Endothelial cell of umbilical vein (primary cell): Measurements from ENCODE around the gene RABGGTA. TPM values are rescaled to one million over a fixed set of nuclear protein-coding genes. Genes with fewer than 3 reads are reported as not detected.

ENCODE experiments used
- BruUV-seq: library from RNA; stranded (reverse); fragments of 400-500 nt; replicated peaks from 2 replicates; lab custom pipeline; 2021; lab: Mats Ljungman, UMichigan
- CTCF ChIA-PET: fragments of 300-600, 350-600 bp; sonication (Branson Sonifier 250); formaldehyde crosslinking; loops from one replicate; lab custom pipeline; 2021; ENCODE audit warnings: antibody characterized with exemption, inconsistent platforms; lab: Charles Lee
- POLR2A ChIA-PET: fragments of 300-600, 350-600 bp; sonication (Branson Sonifier 250); formaldehyde crosslinking; loops from one replicate; lab custom pipeline; 2021; ENCODE audit warnings: antibody characterized with exemption, inconsistent platforms; lab: Charles Lee
- DNase-seq: peaks from one replicate; pipeline ENCODE4 v3.0.0-alpha.2; 2011; ENCODE audit warnings: low read depth, low spot score
- FAIRE-seq: peaks from 2 replicates; lab custom pipeline; 2011; peaks lifted over from hg19 to GRCh38; lab: Jason Lieb, UNC
- H2AFZ ChIP-seq: 2 replicates; pipeline ENCODE4 v1.6.0; 2012; ENCODE audit warnings: low read depth, low read length, control low read depth, inconsistent platforms
- H3K27ac ChIP-seq: 2 replicates; pipeline ENCODE4 v1.5.1; 2011; ENCODE audit warnings: low read depth, mild to moderate bottlenecking, control low read depth, low read length, moderate library complexity; ENCODE audit not compliant: insufficient read depth
- H3K27me3 ChIP-seq, 2 experiments: 2 replicates each; pipeline versions ENCODE4 v1.6.0 to v1.6.1; 2011; ENCODE audit warnings: low read length in 2 of 2, mixed read lengths in 1 of 2; ENCODE audit not compliant: control insufficient read depth in 2 of 2, insufficient read depth in 2 of 2
- H3K36me3 ChIP-seq, 2 experiments: 2 replicates in 1 of 2; 3 replicates in 1 of 2; pipeline ENCODE4 v1.5.1; 2011; ENCODE audit warnings: low read length in 2 of 2, mild to moderate bottlenecking in 1 of 2, moderate library complexity in 1 of 2; ENCODE audit not compliant: control insufficient read depth in 2 of 2, insufficient read depth in 2 of 2; ENCODE audit errors: extremely low read depth in 1 of 2
- H3K4me1 ChIP-seq: 3 replicates; pipeline ENCODE4 v1.5.1; 2011; ENCODE audit warnings: mild to moderate bottlenecking, low read length; ENCODE audit not compliant: control insufficient read depth, insufficient read depth; ENCODE audit errors: extremely low read depth
- H3K4me2 ChIP-seq: 2 replicates; pipeline ENCODE4 v1.6.1; 2011; ENCODE audit warnings: low read length, control low read depth, mixed read lengths; ENCODE audit not compliant: insufficient read depth
- H3K4me3 ChIP-seq, 3 experiments: fragments of 200-600 bp in 1 of 3; sonication (generic), shearing (Covaris generic) in 1 of 3; replicated peaks in 1 of 3; 2 replicates each; pipeline ENCODE4 v1.5.1; 2011 to 2016; ENCODE audit warnings: control low read depth in 3 of 3, low read length in 3 of 3, mild to moderate bottlenecking in 2 of 3, inconsistent platforms in 1 of 3, low read depth in 1 of 3, moderate library complexity in 1 of 3; ENCODE audit not compliant: insufficient read depth in 1 of 3
- H3K79me2 ChIP-seq: 2 replicates; pipeline ENCODE4 v1.6.0; 2012; ENCODE audit warnings: low read length, inconsistent platforms; ENCODE audit not compliant: control insufficient read depth, insufficient read depth
- H3K9ac ChIP-seq: replicated peaks from 2 replicates; pipeline ENCODE3; 2011; ENCODE audit warnings: low read length, control low read depth; ENCODE audit not compliant: insufficient read depth; ENCODE audit errors: extremely low read depth
- H3K9me1 ChIP-seq: replicated peaks from 3 replicates; pipeline ENCODE4 v1.6.0; 2011; ENCODE audit warnings: mild to moderate bottlenecking, low read length; ENCODE audit not compliant: control insufficient read depth, insufficient read depth; ENCODE audit errors: extremely low read depth
- H3K9me3 ChIP-seq: replicated peaks from 2 replicates; pipeline ENCODE4 v1.5.1; 2012; ENCODE audit warnings: low read length, inconsistent platforms; ENCODE audit not compliant: control insufficient read depth, insufficient read depth
- H4K20me1 ChIP-seq: replicated peaks from 2 replicates; pipeline ENCODE3; 2011; ENCODE audit warnings: mild to moderate bottlenecking, low read length; ENCODE audit not compliant: control insufficient read depth, insufficient read depth; ENCODE audit errors: extremely low read depth
- CTCF ChIP-seq, 2 donors: IDR thresholded peaks; 1 replicate in 1 of 2; 2 replicates in 1 of 2; pipeline ENCODE4 v1.5.1; 2011; ENCODE audit warnings: low read length in 2 of 2, mild to moderate bottlenecking in 2 of 2, moderate library complexity in 2 of 2, control low read depth in 1 of 2, inconsistent platforms in 1 of 2, low read depth in 1 of 2; ENCODE audit not compliant: insufficient read depth in 1 of 2; ENCODE audit errors: extremely low read depth in 1 of 2
- EZH2 ChIP-seq: IDR thresholded peaks from 2 replicates; pipeline ENCODE4 v1.6.1; 2012; ENCODE audit warnings: borderline replicate concordance, low read depth, mild to moderate bottlenecking, moderate library complexity, low read length, inconsistent platforms; ENCODE audit not compliant: severe bottlenecking
- FOS ChIP-seq: IDR thresholded peaks from 2 replicates; pipeline ENCODE4 v1.6.1; 2011; ENCODE audit warnings: mild to moderate bottlenecking, low read length, moderate library complexity, borderline replicate concordance; ENCODE audit not compliant: insufficient read depth
- GATA2 ChIP-seq: IDR thresholded peaks from 2 replicates; pipeline ENCODE4 v1.7.0; 2011; ENCODE audit warnings: low read depth, mild to moderate bottlenecking, moderate library complexity, mixed read lengths, low read length; ENCODE audit not compliant: insufficient read length, insufficient read depth
- JUN ChIP-seq: IDR thresholded peaks from 2 replicates; pipeline ENCODE4 v1.6.1; 2011; ENCODE audit warnings: borderline replicate concordance, low read depth; ENCODE audit not compliant: insufficient read length, insufficient read depth
- MAX ChIP-seq: IDR thresholded peaks from 2 replicates; pipeline ENCODE4 v1.6.1; 2011; ENCODE audit not compliant: insufficient read depth, insufficient read length
- MYC ChIP-seq: IDR thresholded peaks from one replicate; pipeline ENCODE4 v1.6.1; 2011; ENCODE audit warnings: mild to moderate bottlenecking, low read depth, low read length
- POLR2A ChIP-seq: IDR thresholded peaks from 2 replicates; pipeline ENCODE4 v1.6.1; 2012; ENCODE audit warnings: low read depth, mild to moderate bottlenecking, control low read depth, low read length
- POLR2AphosphoS5 ChIP-seq: IDR thresholded peaks from 2 replicates; pipeline ENCODE4 v1.6.1; 2012; ENCODE audit warnings: low read depth, mild to moderate bottlenecking, control low read depth, low read length, moderate library complexity; ENCODE audit not compliant: insufficient read depth
- dilution Hi-C: fragments of 300-500 bp; cut with MboI; formaldehyde crosslinking; loops from one replicate; pipeline ENCODE4 v1.15.0; 2019; ENCODE audit warnings: low sequenced_read_pairs; ENCODE audit not compliant: extremely low pct_ligation_motif_present
- intact Hi-C: fragments of 100-400 bp; cut with micrococcal nuclease; formaldehyde crosslinking; loops from one replicate; pipeline ENCODE4 v1.10.0; 2022
- polyA plus RNA-seq, 4 experiments: library from polyadenylated mRNA; depleted of rRNA in 3 of 4; stranded (reverse) in 3 of 4; unstranded in 1 of 4; fragments of >200 nt; gene quantifications; 2 replicates each; pipeline versions ENCODE4 v1.2.1 to v1.2.3, GENCODE V29; 2011 to 2012; ENCODE audit warnings: missing spikeins in 1 of 4
- total RNA-seq: library from RNA; stranded (reverse); gene quantifications from 2 replicates; pipeline ENCODE4 v1.2.3, GENCODE V29; 2021

RABGGTA gene
- total and polyA plus RNA-seq, 2 donors (not counting 3 experiments of a cell fraction or from before 2014, with no cell fraction given): 29.3 to 80.1 TPM

- Histone ChIP-seq H3K4me3 (no peak overlapping the region), H3K9me3 (no peaks in the 10 kb centered on the region), H3K9ac (no peak overlapping the region), H3K27ac (no peak overlapping the region), H3K27me3 (no peaks in the 10 kb centered on the region), H3K4me2 (no peak overlapping the region), H4K20me1 (no peaks in the 10 kb centered on the region), H3K36me3 (peaks cover 0 to 2% of the 10 kb centered on the region in 2 experiments), H3K79me2 (no peaks in the 10 kb centered on the region), H3K4me1 (no peaks in the 10 kb centered on the region), H3K9me1 (no peaks in the 10 kb centered on the region), H2AFZ (no peak overlapping the region)
- DNase-seq: no peak
- no peak for FAIRE-seq
- ChIA-PET POLR2A (no interaction called here), CTCF (interaction anchor here (1.3 kb wide), 1 partner anchor 10 kb away, joined by 5 read pairs; the partner anchor contains the start of gene RABGGTA)
- dilution Hi-C loops (no loop called here), intact Hi-C loops (no loop called here)
- BruUV-seq: no TSS peak
- TF ChIP-seq POLR2A (no peak), MYC (no peak), POLR2AphosphoS5 (no peak), JUN (no peak), EZH2 (no peak)
Observed at GRCh38 chr14:24261256-24261968, 10.0 kb downstream of the RABGGTA start.

- no peak overlapping the region for H3K4me2 ChIP-seq
- H3K27me3 ChIP-seq: no peaks in the 10 kb centered on the region
- no peak overlapping the region for H2AFZ ChIP-seq
- BruUV-seq: no TSS peak
- H3K9me3 ChIP-seq: no peaks in the 10 kb centered on the region
- TF ChIP-seq GATA2: no peak
- no peak for TF ChIP-seq MYC
- TF ChIP-seq MAX: no peak
- TF ChIP-seq POLR2AphosphoS5: no peak
- TF ChIP-seq EZH2: no peak
- no peak for TF ChIP-seq POLR2A
- no peak for TF ChIP-seq FOS
- TF ChIP-seq CTCF (IDR thresholded peaks at IDR 0.05; ENCODE audit: extremely low read depth in 1 of 2, insufficient read depth in 1 of 2, low read depth in 1 of 2, low read length in 2 of 2): no peak
- TF ChIP-seq JUN: no peak
- no peak for DNase-seq
- no peaks in the 10 kb centered on the region for H3K4me1 ChIP-seq
- no peak overlapping the region for H3K4me3 ChIP-seq
- no peaks in the 10 kb centered on the region for H3K79me2 ChIP-seq
- no peak for FAIRE-seq
- ChIA-PET POLR2A (interaction anchor here (0.6 kb wide), 1 partner anchor 39 kb away, joined by 3 read pairs; no protein-coding TSS in a partner anchor), CTCF (no interaction called here)
- dilution Hi-C loops: no loop called here
- no peaks in the 10 kb centered on the region for H3K9me1 ChIP-seq
- intact Hi-C loops: no loop called here
- H3K27ac ChIP-seq: no peak overlapping the region
- H3K9ac ChIP-seq: no peak overlapping the region
- no peaks in the 10 kb centered on the region for H3K36me3 ChIP-seq
- no peaks in the 10 kb centered on the region for H4K20me1 ChIP-seq
Observed at GRCh38 chr14:24260780-24261157, 10.6 kb downstream of the RABGGTA start.
